Muscle of arm (tissue), 12 donors: ENCODE measurements around the gene PRICKLE2. TPM values are rescaled to one million over a fixed set of nuclear protein-coding genes. Genes with fewer than 3 reads are reported as not detected.
"Not testable (repeated sequence)": the region's sequence is repeated elsewhere in the genome, so short reads cannot be mapped to it uniquely, and the experiment has no call there.

Source experiments
- DNase-seq: peaks from one replicate; pipeline ENCODE4 v3.0.0-alpha.2; 2013
- polyA plus RNA-seq, 12 donors: library from polyadenylated mRNA; unstranded; fragments of 120-200 nt; gene quantifications; one replicate each; pipeline ENCODE4 v1.2.1, GENCODE V29; 2013; ENCODE audit not compliant: insufficient read length in 12 of 12

Gene PRICKLE2
- polyA plus RNA-seq, 12 donors = 6.7 to 14.4 (median 10.0) TPM; not detected in 1

DNA sequence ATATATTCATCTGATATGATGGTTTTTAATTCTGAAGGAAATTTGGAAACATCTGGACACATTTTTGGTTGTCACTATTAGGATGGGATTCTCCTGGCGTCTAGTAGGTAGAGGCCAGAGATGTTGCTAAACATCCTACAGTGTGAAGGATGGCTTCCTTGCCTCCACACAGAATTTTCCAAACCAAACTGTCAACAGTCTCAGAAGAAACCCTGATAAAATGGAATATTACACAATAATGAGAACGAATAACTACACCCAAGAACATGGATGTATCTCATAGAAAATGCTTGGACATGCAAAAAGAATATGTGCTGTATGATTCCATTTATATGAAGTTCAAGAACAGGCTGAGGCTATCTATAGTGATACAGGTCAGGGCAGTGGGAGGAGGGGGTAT, 122.1 kb downstream of the PRICKLE2 start:
- no peak for DNase-seq

DNA sequence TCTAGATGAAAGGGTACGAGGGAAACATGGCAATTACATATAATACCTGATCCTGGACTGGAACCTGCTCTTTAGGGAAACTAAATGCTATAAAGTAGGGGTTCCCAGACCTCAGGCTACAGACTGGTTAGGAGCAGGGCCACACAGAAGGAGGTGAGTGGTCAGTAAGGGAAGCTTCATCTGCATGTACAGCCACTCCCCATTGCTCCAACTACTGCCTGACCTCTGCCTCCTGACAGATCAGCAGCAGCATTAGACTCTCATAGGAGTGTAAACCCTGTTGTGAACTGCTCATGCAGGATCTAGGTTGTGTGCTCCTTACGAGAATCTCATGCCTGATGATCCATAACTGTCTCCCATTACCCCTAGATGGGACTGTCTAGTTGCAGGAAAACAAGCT, 123.1 kb downstream of the PRICKLE2 start:
- no peak for DNase-seq

DNA sequence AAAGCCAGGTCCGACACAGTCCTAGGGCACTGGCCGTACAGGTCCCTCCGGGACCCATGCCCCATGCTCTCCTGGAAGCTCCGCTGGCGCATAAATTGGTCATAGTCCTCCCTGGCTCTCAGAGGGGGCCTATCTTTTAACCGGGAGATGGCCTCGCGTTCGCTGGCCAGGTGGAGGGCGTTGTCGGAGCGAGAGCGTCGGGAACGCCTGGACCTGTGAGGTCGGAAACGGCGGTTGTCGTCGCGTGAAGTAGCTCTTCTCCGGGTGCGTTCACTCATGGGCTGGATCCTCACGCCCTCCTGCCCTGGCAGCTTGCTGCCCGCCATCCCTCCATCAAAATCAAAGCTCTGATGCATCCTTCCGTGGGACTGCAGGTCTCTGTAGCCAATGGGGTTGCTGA, 126.0 kb downstream of the PRICKLE2 start:
- DNase-seq = no peak

DNA sequence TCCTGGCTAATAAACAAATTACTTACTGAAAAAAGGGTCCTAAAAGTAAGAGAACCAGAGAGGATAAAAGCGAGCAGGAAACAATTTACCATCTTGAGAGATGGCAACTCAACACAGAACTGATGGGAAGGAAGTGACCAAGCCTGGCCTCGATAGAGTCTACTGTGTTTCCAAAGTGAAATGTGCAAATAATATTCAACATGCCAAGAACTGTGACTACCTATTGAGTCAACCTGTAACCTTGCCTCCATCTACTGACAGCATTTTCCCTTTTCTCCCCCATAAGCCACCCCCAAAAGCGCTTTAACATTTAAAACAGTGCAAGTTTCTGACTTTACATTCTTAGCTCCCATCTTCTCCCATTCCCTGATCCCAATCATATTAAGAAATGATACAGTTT, 126.6 kb downstream of the PRICKLE2 start:
- DNase-seq = no peak

DNA sequence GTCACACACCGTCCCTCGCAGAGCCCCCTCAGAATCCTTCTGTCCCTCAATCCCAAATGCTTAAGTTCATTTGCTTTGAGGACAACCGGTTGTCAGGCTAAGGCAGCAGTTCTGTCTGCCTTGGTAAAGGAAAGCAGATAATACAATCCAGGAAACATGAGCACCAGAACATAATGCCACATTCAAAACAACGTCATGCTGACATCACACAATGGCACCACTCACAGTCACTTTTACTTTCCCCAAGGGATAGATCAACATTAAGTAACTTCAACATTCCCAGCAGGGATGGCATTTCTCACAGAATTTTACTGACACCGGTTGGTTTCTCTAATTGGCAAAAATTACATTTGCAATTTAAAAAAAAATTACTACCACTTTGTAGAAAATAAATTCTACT, 127.3 kb downstream of the PRICKLE2 start:
- no peak for DNase-seq

DNA sequence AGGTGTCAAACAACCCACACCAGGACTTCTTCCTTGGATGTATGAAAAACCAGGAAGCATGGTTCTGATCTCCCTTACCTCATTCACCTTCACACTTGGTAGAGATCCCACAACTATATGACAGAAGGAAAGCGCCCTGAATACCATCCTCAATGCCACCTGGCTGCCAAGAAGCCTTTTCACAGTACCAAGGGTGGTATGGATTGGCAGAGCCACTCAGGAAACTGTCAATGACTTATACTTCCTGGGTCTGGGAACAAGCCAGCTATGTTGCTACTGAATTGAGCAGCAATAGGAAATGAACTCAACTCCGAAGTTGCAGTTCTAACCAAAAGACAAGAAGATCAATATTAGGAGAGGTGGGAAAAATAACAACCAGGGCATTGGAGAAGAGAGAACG, 129.5 kb downstream of the PRICKLE2 start:
- no peak for DNase-seq

DNA sequence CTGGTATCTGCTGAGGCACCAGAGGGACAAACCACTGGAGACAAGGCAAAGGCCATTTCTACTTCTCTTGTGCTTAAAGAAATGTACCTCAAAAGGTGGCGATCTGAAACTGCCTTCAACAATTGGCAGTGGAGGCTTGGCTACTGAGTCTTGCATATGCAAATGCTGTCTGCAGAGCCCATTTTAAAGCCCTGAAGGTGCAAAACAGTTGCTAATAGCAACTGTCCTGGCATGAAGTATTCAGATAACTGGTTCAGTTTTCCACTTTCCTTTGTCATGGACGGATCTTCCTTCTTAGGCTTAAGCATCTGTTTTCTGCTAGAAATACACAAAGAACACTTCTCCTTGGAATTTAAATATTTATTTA, 130.6 kb downstream of the PRICKLE2 start:
- DNase-seq = no peak

DNA sequence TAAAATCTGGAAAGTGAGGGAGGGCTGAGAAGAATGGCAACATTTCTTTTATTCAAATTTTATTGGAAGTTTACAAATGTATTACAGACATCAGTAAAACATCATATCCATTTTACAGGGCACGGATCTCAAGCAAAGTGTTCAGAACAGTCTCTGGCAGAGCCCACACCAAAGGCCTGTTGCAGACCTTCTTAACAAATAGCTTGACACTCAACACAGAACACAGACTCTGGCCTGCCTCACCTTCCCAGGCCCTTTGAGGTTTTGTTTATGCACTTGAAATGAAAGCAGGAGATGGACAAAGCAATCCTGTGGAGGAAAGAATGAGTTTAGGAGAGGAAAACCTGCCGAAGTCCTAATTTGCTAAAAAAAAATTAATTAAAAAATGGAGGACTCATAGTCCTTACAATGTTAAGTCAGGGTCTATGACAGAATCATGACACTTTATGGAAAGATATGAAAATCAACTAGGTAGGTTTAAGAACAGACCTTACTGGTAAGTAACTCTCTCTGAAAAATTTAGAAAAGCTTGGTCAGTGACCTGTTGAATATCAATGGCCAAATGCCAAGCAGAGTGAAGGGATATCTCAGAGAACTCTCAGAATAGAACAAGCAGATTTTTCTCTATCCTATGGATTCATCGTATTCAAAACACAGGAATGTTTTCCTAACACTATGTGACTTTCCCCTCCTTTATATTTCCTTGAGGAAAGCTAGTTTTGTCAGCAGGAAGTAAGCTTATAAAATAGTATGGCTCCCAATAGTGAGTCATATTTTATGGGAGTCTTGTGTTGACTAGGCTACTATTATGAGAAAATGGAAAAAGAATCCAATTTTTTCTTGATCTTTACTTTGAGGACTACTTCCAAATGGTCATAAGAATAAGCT, 131.2 kb downstream of the PRICKLE2 start:
- DNase-seq = no peak

DNA sequence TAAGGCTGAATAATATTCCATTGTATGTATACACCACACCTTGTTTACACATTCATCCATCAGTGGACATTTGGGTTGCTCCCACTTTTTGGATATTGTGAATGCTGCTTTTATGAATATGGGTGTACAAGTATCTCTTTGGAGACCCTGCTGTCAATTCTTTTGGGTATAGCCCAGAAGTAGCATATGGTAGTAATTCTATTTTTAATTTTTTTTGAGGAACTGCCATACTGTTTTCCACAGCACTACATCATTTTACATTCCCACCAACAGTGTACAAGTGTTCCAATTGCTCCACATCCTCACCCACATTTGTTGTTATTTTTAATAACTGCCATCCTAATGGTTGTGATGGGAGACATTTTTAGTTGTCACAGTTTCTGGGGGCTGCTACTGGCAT, 132.1 kb downstream of the PRICKLE2 start:
- no peak for DNase-seq

DNA sequence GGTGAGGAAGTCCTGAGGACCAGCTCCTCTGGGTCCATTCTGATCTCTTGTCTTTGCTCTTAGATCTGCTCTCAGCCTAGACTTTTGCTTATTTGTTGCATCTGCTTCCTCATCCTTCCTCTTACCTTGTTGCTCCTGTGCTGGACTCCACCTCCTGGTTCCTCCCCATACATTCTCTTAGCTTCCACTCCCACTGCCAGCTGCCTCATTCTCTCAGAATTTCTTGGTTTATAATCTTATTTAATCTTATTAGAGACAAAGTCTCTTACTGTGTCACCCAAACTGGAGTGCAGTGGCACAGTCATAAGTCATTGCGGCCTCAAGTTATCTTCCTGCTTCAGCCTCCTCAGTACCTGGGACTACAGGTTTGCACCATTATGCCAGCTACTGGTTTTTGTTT, 133.8 kb downstream of the PRICKLE2 start:
- no peak for DNase-seq

DNA sequence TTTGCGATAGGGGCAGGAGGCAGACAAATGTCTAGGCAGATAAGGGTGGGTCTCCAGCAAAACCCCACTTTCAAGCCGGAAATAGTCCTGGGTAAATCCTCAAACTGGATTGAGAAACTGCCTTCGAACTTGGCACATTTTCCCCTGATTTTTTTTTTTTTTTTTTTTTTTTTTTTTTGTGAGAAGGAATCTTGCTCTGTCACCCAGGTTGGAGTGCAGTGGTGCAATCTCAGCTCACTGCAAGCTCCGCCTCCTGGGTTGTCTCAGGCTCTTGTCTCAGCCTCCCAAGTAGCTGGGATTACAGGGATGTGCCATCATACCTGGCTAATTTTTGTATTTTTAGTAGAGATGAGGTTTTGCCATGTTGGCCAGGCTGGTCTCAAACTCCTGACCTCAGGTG, 135.9 kb downstream of the PRICKLE2 start:
- not testable (repeated sequence) for DNase-seq

DNA sequence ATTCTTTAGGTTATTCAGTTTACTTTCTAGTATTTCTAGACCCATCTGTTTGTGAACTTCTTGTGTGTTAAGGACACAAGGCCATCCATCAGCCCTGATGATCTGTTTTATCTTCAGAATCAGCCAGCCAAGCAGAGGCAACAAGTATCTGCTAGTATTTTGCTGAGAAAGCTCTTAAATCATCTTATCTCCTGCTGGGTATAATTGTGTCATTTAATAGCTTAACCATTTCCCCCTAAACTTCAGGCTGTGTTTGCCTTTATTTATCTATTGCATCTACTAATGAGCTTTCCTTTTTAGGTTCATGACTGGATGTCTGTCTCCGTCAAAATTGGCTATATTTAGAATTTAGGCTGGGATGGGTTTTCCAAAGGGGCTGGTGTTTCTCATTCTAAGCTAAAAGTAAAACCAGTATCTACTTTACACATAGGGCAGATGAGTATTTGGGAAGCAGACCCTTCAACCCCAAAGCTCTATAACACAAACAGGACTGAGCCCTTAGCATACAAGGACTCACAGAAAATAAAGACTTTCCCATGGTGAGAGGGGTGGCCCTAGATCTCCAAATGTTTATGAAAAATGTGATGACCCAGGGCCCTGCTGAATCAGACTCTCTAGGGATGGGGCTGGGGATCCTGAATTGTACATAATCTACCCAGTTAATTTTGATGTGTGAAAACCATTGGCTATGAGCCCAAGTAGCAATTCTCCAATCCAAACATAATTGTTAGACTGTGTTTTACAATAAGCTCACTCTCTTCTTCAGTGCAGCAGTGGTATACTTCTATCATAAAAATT, 136.7 kb downstream of the PRICKLE2 start:
- DNase-seq = no peak

DNA sequence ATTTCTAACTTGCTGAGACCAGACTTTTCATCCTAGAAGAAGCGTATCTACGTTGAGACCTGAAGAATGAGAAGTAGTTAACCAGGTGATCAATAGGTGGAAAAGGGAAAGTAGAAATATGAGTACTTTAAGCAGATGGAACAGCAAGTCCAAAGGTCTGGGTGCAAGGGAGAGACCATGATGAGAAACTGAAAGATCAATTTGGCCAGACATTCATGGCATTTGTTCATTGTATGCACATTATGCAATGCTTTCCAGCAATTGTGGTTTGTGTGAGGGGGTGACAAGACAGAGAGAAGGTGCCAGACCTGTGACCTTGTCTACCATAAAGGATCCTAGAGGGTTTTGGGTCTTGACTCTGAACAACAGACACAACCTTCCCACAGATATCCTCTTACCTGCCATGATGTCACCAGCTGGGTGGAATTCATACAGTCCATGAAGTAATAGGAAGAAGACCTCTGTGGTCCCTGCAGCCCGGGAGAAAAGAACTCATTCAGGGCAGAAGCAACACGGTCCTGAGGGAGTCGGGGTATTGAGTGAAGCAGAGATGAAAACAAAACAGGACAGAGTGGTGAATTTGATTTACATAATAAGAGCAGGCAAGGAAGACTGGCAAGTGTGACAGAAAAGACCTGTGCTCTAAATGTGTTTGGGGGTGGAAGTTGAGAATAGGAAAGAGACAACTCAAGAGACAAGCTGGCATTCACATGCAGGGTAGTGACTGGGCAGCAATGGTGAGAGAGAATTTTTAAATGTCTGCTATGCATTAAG, 138.6 kb downstream of the PRICKLE2 start:
- DNase-seq = no peak

DNA sequence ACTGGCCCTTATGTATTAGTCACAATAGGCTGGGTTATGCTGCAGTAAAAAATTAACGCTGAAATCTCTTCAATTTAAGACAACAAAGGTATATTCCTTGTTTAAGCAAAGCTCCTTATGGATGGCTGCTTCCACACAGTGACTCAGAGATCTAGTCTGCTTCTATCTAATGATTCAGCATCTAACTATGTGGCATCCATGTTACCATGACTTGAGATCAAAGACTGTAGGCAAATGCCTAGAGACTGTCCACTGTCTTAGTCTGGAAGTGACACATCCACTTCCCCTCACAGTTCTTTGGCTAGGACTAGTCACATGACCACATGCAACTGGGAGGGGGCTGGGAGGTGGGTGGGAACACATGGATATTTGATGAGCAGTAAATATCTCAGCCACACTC, 140.6 kb downstream of the PRICKLE2 start:
- no peak for DNase-seq

DNA sequence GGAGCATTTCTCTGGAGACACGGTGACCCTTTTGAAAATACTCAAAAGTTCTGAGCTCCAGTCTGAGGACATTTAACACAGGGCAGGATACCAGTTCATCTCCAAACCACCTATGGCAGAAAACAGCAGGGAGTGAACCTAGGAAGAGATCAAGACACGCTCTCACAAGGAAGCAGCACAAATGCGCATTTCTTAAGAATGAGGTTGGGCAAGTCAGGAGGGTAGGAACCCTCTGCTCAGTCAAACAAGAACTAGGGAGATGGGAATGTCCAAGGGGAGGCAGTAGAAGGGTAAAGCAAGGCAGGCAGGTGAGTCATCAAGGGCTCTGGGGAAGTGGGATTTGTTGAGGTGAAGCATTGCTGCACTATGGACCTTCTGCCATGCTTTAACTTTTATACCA, 141.7 kb downstream of the PRICKLE2 start:
- no peak for DNase-seq

DNA sequence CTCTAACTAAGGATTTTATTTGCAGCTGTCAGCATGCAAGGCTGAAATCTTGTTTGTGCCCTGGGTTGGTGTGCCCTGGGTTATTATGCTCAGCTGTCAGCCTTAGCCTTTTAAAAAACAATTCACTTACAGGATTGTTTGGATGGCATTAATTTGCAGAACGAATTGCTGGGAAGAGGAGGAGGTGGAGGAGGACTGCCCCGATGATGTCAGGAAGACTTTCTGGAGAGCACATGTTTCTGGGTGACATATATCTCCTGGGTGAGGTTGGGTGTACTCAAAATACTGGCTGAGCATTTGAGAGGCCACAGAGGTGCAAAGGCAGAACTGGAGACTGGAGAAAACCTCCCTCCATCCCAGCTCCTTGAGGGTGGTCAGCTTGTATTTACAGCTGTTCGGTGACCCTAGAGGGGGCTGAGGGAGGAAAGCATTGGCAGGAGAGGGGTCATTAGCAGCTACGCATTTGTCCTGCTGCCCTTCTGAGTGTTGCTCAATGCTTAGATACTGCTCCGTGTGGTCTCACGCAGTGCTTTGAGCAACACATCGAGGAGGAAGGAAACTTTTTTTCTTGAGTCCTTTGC, 142.2 kb downstream of the PRICKLE2 start:
- no peak for DNase-seq

DNA sequence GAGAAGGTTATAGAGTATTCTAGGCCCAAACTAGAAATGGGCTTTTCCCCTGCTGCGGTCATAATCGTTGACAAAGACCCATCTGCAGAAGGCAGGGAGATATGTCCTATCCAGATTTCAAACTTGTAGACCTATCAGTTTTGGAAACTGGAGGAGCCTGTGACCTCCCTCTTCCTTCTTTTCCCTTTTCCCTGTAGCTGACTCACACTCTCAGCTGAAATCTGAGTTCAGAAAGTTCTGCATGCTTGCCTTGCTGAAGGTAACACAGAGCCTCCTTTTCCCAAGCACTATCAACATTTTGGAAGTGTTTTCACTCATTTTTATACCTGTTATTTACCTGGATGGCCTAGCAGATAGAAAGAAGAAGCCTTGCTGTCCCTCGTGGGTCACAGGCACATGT, 142.9 kb downstream of the PRICKLE2 start:
- no peak for DNase-seq

DNA sequence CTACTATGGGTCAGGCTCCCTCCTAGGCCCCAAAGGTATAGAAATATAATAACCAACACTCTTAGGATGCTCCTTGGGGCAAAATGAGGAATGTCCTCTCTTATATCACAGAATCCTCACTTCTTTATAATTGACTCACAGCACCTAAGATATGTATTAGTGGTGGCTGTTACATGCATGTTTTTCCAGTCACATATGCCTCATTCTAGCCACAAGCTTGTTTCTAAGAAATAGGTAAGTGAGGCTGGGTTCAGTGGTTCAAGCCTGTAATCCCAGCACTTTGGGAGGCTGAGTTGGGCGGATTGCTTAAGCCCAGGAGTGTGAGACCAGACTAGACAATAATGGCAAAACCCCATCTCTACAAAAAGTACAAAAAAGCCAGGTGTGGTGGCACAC, 144.0 kb downstream of the PRICKLE2 start:
- DNase-seq = no peak

DNA sequence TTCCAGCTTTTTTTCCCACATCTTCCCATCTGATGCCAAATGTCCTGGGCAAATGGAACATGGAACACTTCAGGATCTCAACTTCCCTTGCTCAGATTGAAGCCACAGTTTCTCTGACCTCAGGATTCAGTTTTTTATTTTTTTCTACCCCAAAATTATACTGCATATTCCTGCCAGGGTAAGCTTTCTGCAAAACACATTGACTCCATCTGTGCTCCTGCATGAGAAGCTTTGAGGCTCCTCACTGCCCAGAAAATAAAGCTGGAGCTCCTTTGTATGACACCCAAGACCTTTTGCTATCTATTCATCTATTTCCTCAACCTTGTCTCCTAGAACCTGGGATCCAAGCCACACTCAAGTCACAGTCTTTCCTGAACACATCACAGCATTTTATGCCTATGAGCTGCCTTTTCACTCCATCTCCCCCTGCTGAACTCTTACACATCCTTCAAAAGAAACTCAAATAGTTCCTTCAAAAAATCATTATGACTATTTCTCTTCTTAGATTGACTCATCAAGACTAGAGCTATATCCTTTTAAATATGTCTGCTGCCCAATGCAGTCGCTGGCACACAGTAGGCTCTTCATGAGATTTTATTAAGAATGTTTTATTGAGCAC, 144.5 kb downstream of the PRICKLE2 start:
- no peak for DNase-seq

DNA sequence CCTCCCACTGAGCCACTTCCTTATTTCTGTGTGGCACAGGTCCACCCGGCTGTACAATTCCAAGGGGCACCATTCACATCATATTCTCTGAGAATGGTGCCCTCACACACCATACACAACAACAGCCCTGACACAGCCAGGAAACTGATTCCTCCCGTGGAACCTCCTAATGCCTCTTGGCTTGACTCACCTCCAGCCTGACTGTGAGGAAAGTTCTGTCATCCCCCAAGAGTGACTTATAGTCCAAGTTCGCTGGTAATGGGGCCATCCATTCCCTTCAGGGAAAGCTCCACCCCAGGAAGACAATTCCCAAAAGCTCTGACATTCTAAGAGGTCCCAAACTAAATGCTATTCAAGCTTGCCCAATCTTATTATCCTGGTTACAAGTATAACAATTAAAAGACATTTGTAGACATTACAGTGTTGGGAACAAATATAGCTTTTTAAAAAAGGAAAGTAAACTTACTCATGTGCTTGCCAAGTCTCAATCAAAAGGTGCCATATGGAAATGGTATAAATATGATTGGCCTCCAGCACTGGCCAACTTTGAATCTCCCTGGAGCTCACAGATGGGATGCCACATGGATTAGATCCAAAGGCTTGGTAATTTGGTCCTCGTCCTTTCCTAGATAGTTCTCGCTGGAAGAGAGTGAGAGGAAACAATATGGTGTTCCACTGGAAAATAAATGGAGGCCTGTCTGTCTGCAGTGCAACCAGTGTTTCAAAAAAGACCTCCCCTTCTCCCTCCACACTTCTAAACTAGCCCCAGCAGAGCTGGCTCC, 145.7 kb downstream of the PRICKLE2 start:
- DNase-seq = no peak

DNA sequence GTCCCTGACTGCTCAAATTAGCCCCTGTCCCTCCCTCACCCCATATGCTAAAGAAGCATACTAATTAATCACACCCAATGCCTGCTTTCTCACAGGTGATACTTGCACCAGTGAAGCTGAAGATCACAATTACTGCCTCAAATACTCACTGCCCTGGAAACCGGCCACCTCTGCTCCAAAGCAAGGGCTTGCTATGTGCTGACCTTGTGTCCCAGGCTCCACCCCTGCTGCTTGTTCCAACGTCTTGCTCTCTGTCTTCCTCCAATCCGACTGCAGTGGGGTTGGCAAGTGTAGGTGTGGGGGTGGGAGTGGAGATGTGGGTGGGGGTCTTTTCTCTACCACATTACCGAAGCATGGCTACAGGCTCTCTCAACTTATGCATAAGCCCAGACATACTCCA, 146.3 kb downstream of the PRICKLE2 start:
- no peak for DNase-seq
